Duodenal mucosa (tissue), 2 donors: Measurements from ENCODE around the gene CCP110.
A peak's percentile ranks its signal among the peaks of the same experiment; 100 is the strongest.

Experiments
- H3K27ac ChIP-seq: one replicate; pipeline ENCODE4 v1.7.0; 2013; ENCODE audit warnings: low read depth, low read length
- H3K27me3 ChIP-seq, 2 donors: one replicate each; pipeline ENCODE4 v1.7.0; 2013; ENCODE audit warnings: low read length in 2 of 2, control low read depth in 1 of 2; ENCODE audit not compliant: insufficient read depth in 2 of 2, control insufficient read depth in 1 of 2
- H3K36me3 ChIP-seq, 2 donors: one replicate each; pipeline ENCODE4 v1.7.0; 2013; ENCODE audit warnings: low read length in 2 of 2, control low read depth in 1 of 2; ENCODE audit not compliant: insufficient read depth in 2 of 2, control insufficient read depth in 1 of 2
- H3K4me1 ChIP-seq, 2 donors: one replicate each; pipeline ENCODE4 v1.7.0; 2013; ENCODE audit warnings: low read length in 2 of 2, control low read depth in 1 of 2; ENCODE audit not compliant: insufficient read depth in 2 of 2, control insufficient read depth in 1 of 2
- H3K4me3 ChIP-seq, 2 donors: one replicate each; pipeline ENCODE4 v1.7.0; 2013; ENCODE audit warnings: low read length in 2 of 2, low read depth in 1 of 2
- H3K9ac ChIP-seq, 2 donors: one replicate each; pipeline ENCODE4 v1.7.0; 2013; ENCODE audit warnings: low read length in 2 of 2, low read depth in 1 of 2
- H3K9me3 ChIP-seq, 2 donors: one replicate each; pipeline ENCODE4 v1.7.0; 2013; ENCODE audit warnings: low read length in 2 of 2, control low read depth in 1 of 2; ENCODE audit not compliant: control insufficient read depth in 1 of 2

Gene CCP110, protein sequence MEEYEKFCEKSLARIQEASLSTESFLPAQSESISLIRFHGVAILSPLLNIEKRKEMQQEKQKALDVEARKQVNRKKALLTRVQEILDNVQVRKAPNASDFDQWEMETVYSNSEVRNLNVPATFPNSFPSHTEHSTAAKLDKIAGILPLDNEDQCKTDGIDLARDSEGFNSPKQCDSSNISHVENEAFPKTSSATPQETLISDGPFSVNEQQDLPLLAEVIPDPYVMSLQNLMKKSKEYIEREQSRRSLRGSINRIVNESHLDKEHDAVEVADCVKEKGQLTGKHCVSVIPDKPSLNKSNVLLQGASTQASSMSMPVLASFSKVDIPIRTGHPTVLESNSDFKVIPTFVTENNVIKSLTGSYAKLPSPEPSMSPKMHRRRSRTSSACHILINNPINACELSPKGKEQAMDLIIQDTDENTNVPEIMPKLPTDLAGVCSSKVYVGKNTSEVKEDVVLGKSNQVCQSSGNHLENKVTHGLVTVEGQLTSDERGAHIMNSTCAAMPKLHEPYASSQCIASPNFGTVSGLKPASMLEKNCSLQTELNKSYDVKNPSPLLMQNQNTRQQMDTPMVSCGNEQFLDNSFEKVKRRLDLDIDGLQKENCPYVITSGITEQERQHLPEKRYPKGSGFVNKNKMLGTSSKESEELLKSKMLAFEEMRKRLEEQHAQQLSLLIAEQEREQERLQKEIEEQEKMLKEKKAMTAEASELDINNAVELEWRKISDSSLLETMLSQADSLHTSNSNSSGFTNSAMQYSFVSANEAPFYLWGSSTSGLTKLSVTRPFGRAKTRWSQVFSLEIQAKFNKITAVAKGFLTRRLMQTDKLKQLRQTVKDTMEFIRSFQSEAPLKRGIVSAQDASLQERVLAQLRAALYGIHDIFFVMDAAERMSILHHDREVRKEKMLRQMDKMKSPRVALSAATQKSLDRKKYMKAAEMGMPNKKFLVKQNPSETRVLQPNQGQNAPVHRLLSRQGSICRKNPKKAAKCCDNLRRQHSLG

GRCh38 chr16:19523559-19524355 lies at the start of gene CCP110:
CCP110 (plus strand) TSS chr16:19523942; CDS start chr16:19527882, 3,940 bp downstream.
- Histone ChIP-seq H3K27ac (no peak within 1 kb of the TSS), H3K9ac (peak within 1 kb of the TSS; percentile 66 to 83), H3K9me3 (no peaks in the 10 kb centered on the region), H3K36me3 (peaks cover 5 to 6% of the 10 kb centered on the region in 2 donors), H3K4me1 (peaks cover 14 to 29% of the 10 kb centered on the region in 2 donors), H3K4me3 (peak within 1 kb of the TSS; percentile 81 to 96), H3K27me3 (no peaks in the 10 kb centered on the region)

DNA sequence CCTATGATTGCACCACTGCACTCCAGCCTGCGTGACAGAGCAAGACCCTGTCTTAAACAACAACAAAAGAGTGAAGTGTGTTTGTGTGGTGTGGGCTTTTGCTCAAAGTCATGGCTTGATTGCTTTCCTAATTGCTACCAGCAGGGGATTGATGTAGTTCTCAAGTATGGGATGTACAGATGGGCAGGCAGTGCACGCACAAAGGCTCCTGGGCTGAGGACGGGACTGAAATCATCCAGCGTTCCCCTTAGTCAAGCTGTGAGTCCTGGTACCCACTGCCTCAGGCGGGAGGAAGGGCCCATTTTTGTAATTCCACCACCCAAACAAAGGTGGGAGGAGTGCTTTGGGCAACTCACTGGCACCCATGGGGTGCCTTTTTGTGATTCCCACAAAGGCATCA lies 49.1 kb upstream of the CCP110 start:
- Histone ChIP-seq H3K9me3 (no peaks in the 10 kb centered on the region), H3K36me3 (peaks cover 25 to 66% of the 10 kb centered on the region in 2 donors), H3K9ac (no peak overlapping the region), H3K4me1 (no peaks in the 10 kb centered on the region), H3K27ac (no peak overlapping the region), H3K4me3 (no peak overlapping the region), H3K27me3 (no peaks in the 10 kb centered on the region)

DNA sequence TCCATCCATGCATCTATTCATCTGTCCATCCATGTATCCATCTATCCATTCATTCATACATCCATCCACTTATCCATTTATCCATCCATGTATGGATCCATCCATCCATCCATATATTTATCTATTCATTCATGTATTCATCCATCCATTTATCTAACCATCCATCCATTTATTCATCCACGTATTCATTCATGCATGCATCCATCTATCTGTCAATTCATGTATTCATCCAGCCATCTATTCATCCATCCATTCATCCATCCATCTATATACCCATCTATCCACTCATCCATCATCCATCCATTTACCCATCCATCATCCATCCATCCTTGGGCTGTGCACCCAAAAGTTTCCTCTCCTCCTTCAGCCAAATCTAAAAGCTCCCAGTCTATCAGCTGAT lies 45.2 kb upstream of the CCP110 start:
- Histone ChIP-seq H3K27me3 (no peaks in the 10 kb centered on the region), H3K4me3 (no peak overlapping the region), H3K36me3 (peaks cover 22 to 64% of the 10 kb centered on the region in 2 donors), H3K27ac (no peak overlapping the region), H3K9ac (no peak overlapping the region), H3K4me1 (no peaks in the 10 kb centered on the region), H3K9me3 (no peaks in the 10 kb centered on the region)

GRCh38 chr16:19479302-19479721 lies 44.4 kb upstream of the CCP110 start:
- no peak overlapping the region for H3K27ac ChIP-seq
- H3K4me3 ChIP-seq, result no peak overlapping the region
- no peaks in the 10 kb centered on the region for H3K4me1 ChIP-seq
- peaks cover 23 to 63% of the 10 kb centered on the region in 2 donors for H3K36me3 ChIP-seq
- no peak overlapping the region for H3K9ac ChIP-seq
- no peaks in the 10 kb centered on the region for H3K9me3 ChIP-seq
- no peaks in the 10 kb centered on the region for H3K27me3 ChIP-seq

DNA sequence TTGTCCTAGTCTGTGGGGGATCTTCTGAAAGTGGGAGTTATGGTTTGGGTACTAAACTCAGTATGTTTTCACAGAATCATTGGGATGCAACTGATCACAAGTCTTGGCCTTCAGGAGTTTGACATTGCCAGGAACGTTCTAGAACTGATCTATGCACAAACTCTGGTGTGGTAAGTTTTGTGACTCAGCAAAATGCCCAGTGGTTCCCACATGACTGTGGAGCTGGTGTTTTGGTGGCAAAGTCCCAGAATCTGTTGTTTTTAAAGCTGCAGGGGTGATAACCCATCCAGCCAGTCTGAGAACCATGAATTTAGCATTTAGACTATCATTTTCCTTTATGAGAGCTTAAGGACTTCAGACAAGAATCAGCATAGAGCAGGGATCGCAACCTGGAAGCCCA lies 42.4 kb upstream of the CCP110 start:
- Histone ChIP-seq H3K36me3 (peaks cover 24 to 60% of the 10 kb centered on the region in 2 donors), H3K9ac (no peak overlapping the region), H3K9me3 (no peaks in the 10 kb centered on the region), H3K27me3 (no peaks in the 10 kb centered on the region), H3K4me1 (no peaks in the 10 kb centered on the region), H3K27ac (no peak overlapping the region), H3K4me3 (no peak overlapping the region)

DNA sequence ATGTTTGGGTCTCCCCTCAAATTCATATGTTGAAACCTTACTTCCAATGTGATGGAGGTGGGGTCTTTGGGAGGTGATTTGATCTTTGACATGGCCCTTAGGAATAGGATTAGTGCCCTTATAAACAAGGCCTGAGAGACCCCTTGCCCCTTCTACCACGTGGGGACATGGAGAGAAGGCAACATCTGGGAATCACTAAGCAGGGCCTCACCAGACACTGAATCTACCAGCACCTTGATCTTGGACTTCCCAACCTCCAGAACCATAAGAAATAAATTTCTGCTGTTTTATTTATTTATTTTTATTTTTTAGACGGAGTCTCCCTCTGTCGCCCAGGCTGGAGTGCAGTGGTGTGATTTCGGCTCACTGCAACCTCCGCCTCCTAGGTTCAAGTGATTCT lies 42.0 kb upstream of the CCP110 start:
- H3K9me3 ChIP-seq, result no peaks in the 10 kb centered on the region
- no peak overlapping the region for H3K27ac ChIP-seq
- H3K4me3 ChIP-seq, result no peak overlapping the region
- no peaks in the 10 kb centered on the region for H3K27me3 ChIP-seq
- H3K9ac ChIP-seq, result no peak overlapping the region
- peaks cover 0 to 1% of the 10 kb centered on the region in 2 donors for H3K4me1 ChIP-seq
- H3K36me3 ChIP-seq, result peaks cover 22 to 56% of the 10 kb centered on the region in 2 donors

GRCh38 chr16:19482291-19482690 lies 41.5 kb upstream of the CCP110 start:
- Histone ChIP-seq H3K36me3 (peaks cover 19 to 53% of the 10 kb centered on the region in 2 donors), H3K9ac (no peak overlapping the region), H3K4me1 (peaks cover 0 to 6% of the 10 kb centered on the region in 2 donors), H3K27me3 (no peaks in the 10 kb centered on the region), H3K4me3 (no peak overlapping the region), H3K9me3 (no peaks in the 10 kb centered on the region), H3K27ac (no peak overlapping the region)

DNA sequence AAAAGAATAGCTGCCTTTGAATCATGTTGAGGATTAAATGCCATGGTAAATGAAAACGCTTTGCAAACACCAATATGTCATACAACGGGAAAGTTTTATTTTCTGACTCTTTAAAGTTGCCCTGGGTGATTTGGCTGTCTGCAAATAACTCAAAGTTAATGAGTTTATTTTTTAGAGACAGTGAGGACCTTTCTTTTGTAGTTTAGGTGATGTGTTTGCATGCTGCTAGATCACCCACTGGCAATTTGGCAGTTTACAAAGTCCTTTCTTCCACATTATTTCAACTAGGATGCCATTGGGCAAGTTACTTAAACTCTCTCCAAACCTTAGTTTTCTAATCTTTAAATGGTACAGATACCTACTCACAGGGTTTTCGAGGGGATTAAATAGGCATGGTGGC lies 39.6 kb upstream of the CCP110 start:
- Histone ChIP-seq H3K9me3 (no peaks in the 10 kb centered on the region), H3K27ac (no peak overlapping the region), H3K4me1 (peaks cover 6 to 17% of the 10 kb centered on the region in 2 donors), H3K9ac (no peak overlapping the region), H3K36me3 (peaks cover 13 to 35% of the 10 kb centered on the region in 2 donors), H3K27me3 (no peaks in the 10 kb centered on the region), H3K4me3 (no peak overlapping the region)

GRCh38 chr16:19485611-19486010 lies 38.1 kb upstream of the CCP110 start:
- Histone ChIP-seq H3K9ac (no peak overlapping the region), H3K36me3 (peaks cover 21 to 37% of the 10 kb centered on the region in 2 donors), H3K27ac (no peak overlapping the region), H3K4me1 (peaks cover 7 to 18% of the 10 kb centered on the region in 2 donors), H3K9me3 (no peaks in the 10 kb centered on the region), H3K27me3 (no peaks in the 10 kb centered on the region), H3K4me3 (no peak overlapping the region)
